ENCODE data around the gene DNAJC13.

DNAJC13 gene

GRCh38 chr3:132509506-132509905 is 92.2 kb downstream of the DNAJC13 start:
- Histone ChIP-seq H3K27ac (ENCODE audit: insufficient read depth, low read depth, low read length, poor library complexity, severe bottlenecking) (no peak overlapping the region), H3K9me3 (ENCODE audit: control insufficient read depth, low read length) (no peaks in the 10 kb centered on the region), H3K4me1 (ENCODE audit: control insufficient read depth, insufficient read depth, low read length) (no peaks in the 10 kb centered on the region), H3K27me3 (ENCODE audit: control insufficient read depth, insufficient read depth, low read length, poor library complexity, severe bottlenecking) (no peaks in the 10 kb centered on the region), H3K36me3 (ENCODE audit: control insufficient read depth, insufficient read depth, low read length) (peaks cover 25% of the 10 kb centered on the region), H3K4me3 (ENCODE audit: insufficient read depth, low read depth, low read length) (no peak overlapping the region)
- WGBS, 2 experiments = 100% methylated on average over 1 of the region's 1 CpG

GRCh38 chr3:132513057-132513456 is 95.8 kb downstream of the DNAJC13 start:
- Histone ChIP-seq H3K4me1 (ENCODE audit: control insufficient read depth, insufficient read depth, low read length) (no peaks in the 10 kb centered on the region), H3K4me3 (ENCODE audit: insufficient read depth, low read depth, low read length) (no peak overlapping the region), H3K9me3 (ENCODE audit: control insufficient read depth, low read length) (no peaks in the 10 kb centered on the region), H3K27me3 (ENCODE audit: control insufficient read depth, insufficient read depth, low read length, poor library complexity, severe bottlenecking) (no peaks in the 10 kb centered on the region), H3K36me3 (ENCODE audit: control insufficient read depth, insufficient read depth, low read length) (peaks cover 22% of the 10 kb centered on the region), H3K27ac (ENCODE audit: insufficient read depth, low read depth, low read length, poor library complexity, severe bottlenecking) (no peak overlapping the region)
- WGBS, 2 experiments = 98 to 100% methylated on average over 5 of the region's 5 CpGs

GRCh38 chr3:132517311-132517710 is 100.0 kb downstream of the DNAJC13 start:
- H3K36me3 ChIP-seq (ENCODE audit: control insufficient read depth, insufficient read depth, low read length) = peaks cover 12% of the 10 kb centered on the region
- WGBS, 2 experiments = 96 to 100% methylated on average over 2 of the region's 2 CpGs
- no peak overlapping the region for H3K27ac ChIP-seq (ENCODE audit: insufficient read depth, low read depth, low read length, poor library complexity, severe bottlenecking)

GRCh38 chr3:132519914-132520313 is 102.6 kb downstream of the DNAJC13 start:
- H3K4me1 ChIP-seq (ENCODE audit: control insufficient read depth, insufficient read depth, low read length) = no peaks in the 10 kb centered on the region
- 96 to 99% methylated on average over 5 of the region's 5 CpGs for WGBS, 2 experiments
- no peak overlapping the region for H3K27ac ChIP-seq (ENCODE audit: insufficient read depth, low read depth, low read length, poor library complexity, severe bottlenecking)
- peaks cover 18% of the 10 kb centered on the region for H3K36me3 ChIP-seq (ENCODE audit: control insufficient read depth, insufficient read depth, low read length)
- no peak overlapping the region for H3K4me3 ChIP-seq (ENCODE audit: insufficient read depth, low read depth, low read length)
- no peaks in the 10 kb centered on the region for H3K9me3 ChIP-seq (ENCODE audit: control insufficient read depth, low read length)
- no peaks in the 10 kb centered on the region for H3K27me3 ChIP-seq (ENCODE audit: control insufficient read depth, insufficient read depth, low read length, poor library complexity, severe bottlenecking)

More at GRCh38 chr3:132517311-132517710, 100.0 kb downstream of the DNAJC13 start:
- Histone ChIP-seq H3K9me3 (ENCODE audit: control insufficient read depth, low read length) (no peaks in the 10 kb centered on the region), H3K4me1 (ENCODE audit: control insufficient read depth, insufficient read depth, low read length) (no peaks in the 10 kb centered on the region), H3K4me3 (ENCODE audit: insufficient read depth, low read depth, low read length) (no peak overlapping the region), H3K27me3 (ENCODE audit: control insufficient read depth, insufficient read depth, low read length, poor library complexity, severe bottlenecking) (no peaks in the 10 kb centered on the region)

GRCh38 chr3:132521901-132522300 is 104.6 kb downstream of the DNAJC13 start:
- Histone ChIP-seq H3K27me3 (ENCODE audit: control insufficient read depth, insufficient read depth, low read length, poor library complexity, severe bottlenecking) (no peaks in the 10 kb centered on the region), H3K27ac (ENCODE audit: insufficient read depth, low read depth, low read length, poor library complexity, severe bottlenecking) (no peak overlapping the region), H3K4me3 (ENCODE audit: insufficient read depth, low read depth, low read length) (no peak overlapping the region), H3K9me3 (ENCODE audit: control insufficient read depth, low read length) (no peaks in the 10 kb centered on the region), H3K36me3 (ENCODE audit: control insufficient read depth, insufficient read depth, low read length) (peaks cover 27% of the 10 kb centered on the region), H3K4me1 (ENCODE audit: control insufficient read depth, insufficient read depth, low read length) (no peaks in the 10 kb centered on the region)
- WGBS, 2 experiments = 86 to 97% methylated on average over 4 to 5 of the region's 5 CpGs

- Histone ChIP-seq H3K27me3 (ENCODE audit: control insufficient read depth, insufficient read depth, low read length, poor library complexity, severe bottlenecking) (no peaks in the 10 kb centered on the region), H3K9me3 (ENCODE audit: control insufficient read depth, low read length) (no peaks in the 10 kb centered on the region), H3K36me3 (ENCODE audit: control insufficient read depth, insufficient read depth, low read length) (peaks cover 23% of the 10 kb centered on the region), H3K4me3 (ENCODE audit: insufficient read depth, low read depth, low read length) (no peak overlapping the region), H3K4me1 (ENCODE audit: control insufficient read depth, insufficient read depth, low read length) (no peaks in the 10 kb centered on the region), H3K27ac (ENCODE audit: insufficient read depth, low read depth, low read length, poor library complexity, severe bottlenecking) (no peak overlapping the region)
- WGBS, 2 experiments = 86 to 100% methylated on average over 2 to 3 of the region's 3 CpGs
Observed at GRCh38 chr3:132522353-132522752, 105.1 kb downstream of the DNAJC13 start.

- Histone ChIP-seq H3K4me3 (ENCODE audit: insufficient read depth, low read depth, low read length) (no peak overlapping the region), H3K36me3 (ENCODE audit: control insufficient read depth, insufficient read depth, low read length) (peaks cover 32% of the 10 kb centered on the region), H3K27me3 (ENCODE audit: control insufficient read depth, insufficient read depth, low read length, poor library complexity, severe bottlenecking) (no peaks in the 10 kb centered on the region), H3K9me3 (ENCODE audit: control insufficient read depth, low read length) (no peaks in the 10 kb centered on the region), H3K27ac (ENCODE audit: insufficient read depth, low read depth, low read length, poor library complexity, severe bottlenecking) (no peak overlapping the region), H3K4me1 (ENCODE audit: control insufficient read depth, insufficient read depth, low read length) (no peaks in the 10 kb centered on the region)
- WGBS, 2 experiments = 94 to 95% methylated on average over 3 of the region's 3 CpGs
Observed at GRCh38 chr3:132530624-132531023, 113.3 kb downstream of the DNAJC13 start.

GRCh38 chr3:132535575-132536441 is 118.5 kb downstream of the DNAJC13 start:
- Histone ChIP-seq H3K27ac (ENCODE audit: insufficient read depth, low read depth, low read length, poor library complexity, severe bottlenecking) (no peak overlapping the region), H3K4me3 (ENCODE audit: insufficient read depth, low read depth, low read length) (no peak overlapping the region), H3K36me3 (ENCODE audit: control insufficient read depth, insufficient read depth, low read length) (peaks cover 8% of the 10 kb centered on the region), H3K4me1 (ENCODE audit: control insufficient read depth, insufficient read depth, low read length) (no peaks in the 10 kb centered on the region), H3K27me3 (ENCODE audit: control insufficient read depth, insufficient read depth, low read length, poor library complexity, severe bottlenecking) (no peaks in the 10 kb centered on the region), H3K9me3 (ENCODE audit: control insufficient read depth, low read length) (no peaks in the 10 kb centered on the region)
- WGBS, 2 experiments = 70 to 73% methylated on average over 6 of the region's 7 CpGs

- Histone ChIP-seq H3K4me1 (ENCODE audit: control insufficient read depth, insufficient read depth, low read length) (no peaks in the 10 kb centered on the region), H3K27me3 (ENCODE audit: control insufficient read depth, insufficient read depth, low read length, poor library complexity, severe bottlenecking) (no peaks in the 10 kb centered on the region), H3K9me3 (ENCODE audit: control insufficient read depth, low read length) (no peaks in the 10 kb centered on the region), H3K27ac (ENCODE audit: insufficient read depth, low read depth, low read length, poor library complexity, severe bottlenecking) (no peak overlapping the region), H3K36me3 (ENCODE audit: control insufficient read depth, insufficient read depth, low read length) (peaks cover 4% of the 10 kb centered on the region), H3K4me3 (ENCODE audit: insufficient read depth, low read depth, low read length) (no peak overlapping the region)
- WGBS, 2 experiments = 94 to 95% methylated on average over 3 of the region's 3 CpGs
Observed at GRCh38 chr3:132536442-132537153, 119.3 kb downstream of the DNAJC13 start.

- H3K4me1 ChIP-seq (ENCODE audit: control insufficient read depth, insufficient read depth, low read length) = no peaks in the 10 kb centered on the region
- no peak overlapping the region for H3K4me3 ChIP-seq (ENCODE audit: insufficient read depth, low read depth, low read length)
- H3K27ac ChIP-seq (ENCODE audit: insufficient read depth, low read depth, low read length, poor library complexity, severe bottlenecking) = no peak overlapping the region
- H3K36me3 ChIP-seq (ENCODE audit: control insufficient read depth, insufficient read depth, low read length) = peaks cover 4% of the 10 kb centered on the region
- 83 to 100% methylated on average over 1 of the region's 1 CpG for WGBS, 2 experiments
- no peaks in the 10 kb centered on the region for H3K27me3 ChIP-seq (ENCODE audit: control insufficient read depth, insufficient read depth, low read length, poor library complexity, severe bottlenecking)
- no peaks in the 10 kb centered on the region for H3K9me3 ChIP-seq (ENCODE audit: control insufficient read depth, low read length)
Observed at GRCh38 chr3:132537297-132537696, 120.0 kb downstream of the DNAJC13 start.
